ENCODE data around the gene ABCB8.

The ABCB8 gene

GRCh38 chr7:151068069-151068773, 40.0 kb downstream of the ABCB8 start:
- H3K27me3 ChIP-seq (ENCODE audit: insufficient read depth, poor library complexity, severe bottlenecking): no peaks in the 10 kb centered on the region
- no peak for TF ChIP-seq POLR2AphosphoS5 (IDR thresholded peaks at IDR 0.05; ENCODE audit: low read depth)
- TF ChIP-seq REST (IDR thresholded peaks at IDR 0.05; ENCODE audit: insufficient replicate concordance, low read depth): no peak
- TF ChIP-seq SPI1 (IDR thresholded peaks at IDR 0.05; ENCODE audit: borderline replicate concordance, low read depth): no peak
- no peak for TF ChIP-seq GABPA (IDR thresholded peaks at IDR 0.05; ENCODE audit: low read depth)
- TF ChIP-seq CTCF (IDR thresholded peaks at IDR 0.05; ENCODE audit: insufficient read depth, low read length): no peak
- H3K27ac ChIP-seq (replicated peaks): no peak overlapping the region
- no peak overlapping the region for H3K4me3 ChIP-seq (replicated peaks; ENCODE audit: insufficient read depth, low read length)
- DNase-seq (ENCODE audit: low read depth in 1 of 2, low spot score in 1 of 2): no peak

GRCh38 chr7:151069841-151070573, 41.8 kb downstream of the ABCB8 start:
- H3K4me3 ChIP-seq (replicated peaks; ENCODE audit: insufficient read depth, low read length): no peak overlapping the region
- DNase-seq (ENCODE audit: low read depth in 1 of 2, low spot score in 1 of 2): no peak
- H3K27me3 ChIP-seq (ENCODE audit: insufficient read depth, poor library complexity, severe bottlenecking): no peaks in the 10 kb centered on the region
- H3K27ac ChIP-seq (replicated peaks): no peak overlapping the region
- TF ChIP-seq POLR2AphosphoS5 (IDR thresholded peaks at IDR 0.05; ENCODE audit: low read depth) (no peak), GABPA (IDR thresholded peaks at IDR 0.05; ENCODE audit: low read depth) (no peak), SPI1 (IDR thresholded peaks at IDR 0.05; ENCODE audit: borderline replicate concordance, low read depth) (no peak), REST (IDR thresholded peaks at IDR 0.05; ENCODE audit: insufficient replicate concordance, low read depth) (no peak), CTCF (IDR thresholded peaks at IDR 0.05; ENCODE audit: insufficient read depth, low read length) (no peak)

GRCh38 chr7:151070574-151070960, 42.3 kb downstream of the ABCB8 start:
- Histone ChIP-seq H3K27me3 (ENCODE audit: insufficient read depth, poor library complexity, severe bottlenecking) (no peaks in the 10 kb centered on the region), H3K4me3 (replicated peaks; ENCODE audit: insufficient read depth, low read length) (no peak overlapping the region), H3K27ac (replicated peaks) (no peak overlapping the region)
- no peak for DNase-seq (ENCODE audit: low read depth in 1 of 2, low spot score in 1 of 2)
- TF ChIP-seq GABPA (IDR thresholded peaks at IDR 0.05; ENCODE audit: low read depth) (no peak), CTCF (IDR thresholded peaks at IDR 0.05; ENCODE audit: insufficient read depth, low read length) (no peak), SPI1 (IDR thresholded peaks at IDR 0.05; ENCODE audit: borderline replicate concordance, low read depth) (no peak), POLR2AphosphoS5 (IDR thresholded peaks at IDR 0.05; ENCODE audit: low read depth) (no peak), REST (IDR thresholded peaks at IDR 0.05; ENCODE audit: insufficient replicate concordance, low read depth) (no peak)
